Transverse colon (tissue), 4 donors: Measurements from ENCODE around the gene DHRSX. TPM values are rescaled to one million over a fixed set of nuclear protein-coding genes. Genes with fewer than 3 reads are reported as not detected.
"Not testable (repeated sequence)": the region's sequence is repeated elsewhere in the genome, so short reads cannot be mapped to it uniquely, and the experiment has no call there.

ENCODE experiments used
- DNase-seq: peaks from one replicate; pipeline ENCODE4 v3.0.0-alpha.2; 2019
- H3K27ac ChIP-seq, 4 donors: fragments of 200-600 bp; sonication (generic); 2 replicates each; pipeline ENCODE4 v1.5.1; 2016 to 2018; ENCODE audit warnings: inconsistent platforms in 4 of 4
- H3K27me3 ChIP-seq: fragments of 200-600 bp; sonication (generic); 2 replicates; pipeline ENCODE4 v1.5.1; 2017; ENCODE audit warnings: inconsistent platforms
- H3K36me3 ChIP-seq, 4 donors: fragments of 200-600 bp; sonication (generic); 2 replicates each; pipeline ENCODE4 v1.5.1; 2017 to 2019; ENCODE audit warnings: inconsistent platforms in 4 of 4
- H3K4me1 ChIP-seq, 4 donors: fragments of 200-600 bp; sonication (generic); 2 replicates each; pipeline ENCODE4 v1.5.1; 2017 to 2020; ENCODE audit warnings: inconsistent platforms in 4 of 4
- H3K4me3 ChIP-seq, 4 donors: fragments of 200-600 bp; sonication (generic); 1 replicate in 1 of 4; 2 replicates in 3 of 4; pipeline versions ENCODE4 v1.5.1 to v1.6.1; 2017 to 2019; ENCODE audit warnings: inconsistent platforms in 4 of 4
- H3K9me3 ChIP-seq, 2 donors: fragments of 200-600 bp; sonication (generic); 2 replicates each; pipeline ENCODE4 v1.5.1; 2017 to 2019; ENCODE audit warnings: inconsistent platforms in 2 of 2
- CTCF ChIP-seq, 5 experiments: fragments of 200-600 bp in 3 of 5; fragments of 450-650 bp in 2 of 5; sonication (generic) in 3 of 5; IDR thresholded peaks; 1 replicate in 2 of 5; 2 replicates in 3 of 5; pipeline ENCODE4 v1.5.1; 2016 to 2017; ENCODE audit warnings: antibody characterized with exemption in 5 of 5, inconsistent platforms in 3 of 5, mild to moderate bottlenecking in 2 of 5, moderate library complexity in 1 of 5
- EP300 ChIP-seq: sonication (generic); formaldehyde crosslinking; IDR thresholded peaks from one replicate; pipeline ENCODE4 v1.6.1; 2017; ENCODE audit warnings: antibody characterized with exemption, low read depth
- POLR2A ChIP-seq: fragments of 450-650 bp; IDR thresholded peaks from one replicate; pipeline ENCODE4 v1.6.1; 2016; ENCODE audit warnings: antibody characterized with exemption, mild to moderate bottlenecking, moderate library complexity
- POLR2AphosphoS5 ChIP-seq, 3 donors: sonication (generic); formaldehyde crosslinking; IDR thresholded peaks; one replicate each; pipeline ENCODE4 v1.6.1; 2016; ENCODE audit warnings: antibody characterized with exemption in 3 of 3
- WGBS, 2 donors: methylation state at CpG; one replicate each; pipeline ENCODE4 v1.1.5; 2018; ENCODE audit warnings: low coverage in 1 of 2; 5-methylcytosine and 5-hydroxymethylcytosine counted together
- in situ Hi-C, 4 donors: fragments of 200-750 bp; cut with MboI; loops; one replicate each; pipeline versions ENCODE4 v1.15.0 to v1.15.1; 2017; ENCODE audit warnings: low sequenced_read_pairs in 3 of 4, low pct_ligation_motif_present in 1 of 4, low pct_unique_long_range_greater_than_20kb in 1 of 4
- intact Hi-C: fragments of 100-400 bp; cut with DNase I; formaldehyde crosslinking; loops from one replicate; pipeline ENCODE4 v1.15.1; 2023; ENCODE audit warnings: low total_unique reads
- total RNA-seq, 4 donors: library from RNA; depleted of rRNA; stranded (reverse); fragments of >200 nt; gene quantifications; one replicate each; pipeline ENCODE4 v1.1.0, GENCODE V29; 2016

Gene DHRSX
- total RNA-seq, 4 donors from 2014 or later: 27.9 to 39.9 (median 33.9) TPM

GRCh38 chrX:2391869-2392606, 108.7 kb downstream of the DHRSX start:
- H3K27me3 ChIP-seq: no peaks in the 10 kb centered on the region
- no peak for TF ChIP-seq CTCF (IDR thresholded peaks at IDR 0.05)
- TF ChIP-seq POLR2AphosphoS5 (IDR thresholded peaks at IDR 0.05): no peak
- no peak for TF ChIP-seq EP300
- no peak for TF ChIP-seq POLR2A
- peaks cover 0 to 15% (median 5%) of the 10 kb centered on the region in 4 donors for H3K36me3 ChIP-seq
- intact Hi-C loops: no loop called here
- no peaks in the 10 kb centered on the region for H3K4me1 ChIP-seq
- no peak for DNase-seq
- peaks cover 0 to 6% of the 10 kb centered on the region in 2 donors for H3K9me3 ChIP-seq
- in situ Hi-C loops: no loop called here
- WGBS, 2 donors: 86 to 87% methylated on average over 13 to 15 of the region's 15 CpGs
- H3K27ac ChIP-seq: no peak overlapping the region
- no peak overlapping the region for H3K4me3 ChIP-seq

- no peaks in the 10 kb centered on the region for H3K27me3 ChIP-seq
- WGBS, 2 donors: 96 to 100% methylated on average over 4 to 5 of the region's 5 CpGs
- peaks cover 0 to 15% (median 5%) of the 10 kb centered on the region in 4 donors for H3K36me3 ChIP-seq
- intact Hi-C loops: no loop called here
- DNase-seq: no peak
- H3K9me3 ChIP-seq: peaks cover 0 to 6% of the 10 kb centered on the region in 2 donors
- TF ChIP-seq POLR2A (no peak), POLR2AphosphoS5 (IDR thresholded peaks at IDR 0.05) (no peak), EP300 (no peak), CTCF (IDR thresholded peaks at IDR 0.05) (no peak)
- H3K27ac ChIP-seq: no peak overlapping the region
- in situ Hi-C loops: no loop called here
- H3K4me3 ChIP-seq: no peak overlapping the region
- H3K4me1 ChIP-seq: no peaks in the 10 kb centered on the region
Measured at GRCh38 chrX:2390754-2391153, 110.0 kb downstream of the DHRSX start.

GRCh38 chrX:2389731-2390130, 111.0 kb downstream of the DHRSX start:
- DNase-seq, in situ Hi-C loops, H3K4me3 ChIP-seq, H3K27ac ChIP-seq, H3K9me3 ChIP-seq, H3K27me3 ChIP-seq, intact Hi-C loops, H3K4me1 ChIP-seq: not testable (repeated sequence)
- peaks cover 0 to 15% (median 5%) of the 10 kb centered on the region in 4 donors for H3K36me3 ChIP-seq
- WGBS, 2 donors: 91 to 93% methylated on average over 5 to 15 of the region's 15 CpGs

- intact Hi-C loops (no loop called here), in situ Hi-C loops (no loop called here)
- no peak for DNase-seq
Measured at GRCh38 chrX:2389324-2389723, 111.5 kb downstream of the DHRSX start.

More at GRCh38 chrX:2389324-2389723, 111.5 kb downstream of the DHRSX start:
- WGBS, 2 donors: 74 to 95% methylated on average over 2 to 6 of the region's 6 CpGs
- Histone ChIP-seq H3K4me3 (no peak overlapping the region), H3K27ac (no peak overlapping the region), H3K9me3 (peaks cover 0 to 6% of the 10 kb centered on the region in 2 donors), H3K4me1 (peaks cover 0 to 3% (median under 1%) of the 10 kb centered on the region in 4 donors), H3K27me3 (no peaks in the 10 kb centered on the region), H3K36me3 (peaks cover 0 to 15% (median 5%) of the 10 kb centered on the region in 4 donors)
- TF ChIP-seq POLR2A: no peak
- TF ChIP-seq EP300: no peak
- TF ChIP-seq POLR2AphosphoS5 (IDR thresholded peaks at IDR 0.05): no peak
- no peak for TF ChIP-seq CTCF (IDR thresholded peaks at IDR 0.05)
